GM21717 (cell line): ENCODE data around the gene SPN.
"Not testable (repeated sequence)": the region's sequence is repeated elsewhere in the genome, so short reads cannot be mapped to it uniquely, and the experiment has no call there.

ENCODE experiments used
- ATAC-seq: cut with Tn5 transposase; IDR thresholded peaks from one replicate; pipeline ENCODE4 v1.9.1; 2021; ENCODE audit warnings: mild to moderate bottlenecking, moderate library complexity; ENCODE audit not compliant: unreplicated experiment

Gene SPN

GRCh38 chr16:29699324-29700219 is 36.5 kb downstream of the SPN start:
- no peak for ATAC-seq

DNA sequence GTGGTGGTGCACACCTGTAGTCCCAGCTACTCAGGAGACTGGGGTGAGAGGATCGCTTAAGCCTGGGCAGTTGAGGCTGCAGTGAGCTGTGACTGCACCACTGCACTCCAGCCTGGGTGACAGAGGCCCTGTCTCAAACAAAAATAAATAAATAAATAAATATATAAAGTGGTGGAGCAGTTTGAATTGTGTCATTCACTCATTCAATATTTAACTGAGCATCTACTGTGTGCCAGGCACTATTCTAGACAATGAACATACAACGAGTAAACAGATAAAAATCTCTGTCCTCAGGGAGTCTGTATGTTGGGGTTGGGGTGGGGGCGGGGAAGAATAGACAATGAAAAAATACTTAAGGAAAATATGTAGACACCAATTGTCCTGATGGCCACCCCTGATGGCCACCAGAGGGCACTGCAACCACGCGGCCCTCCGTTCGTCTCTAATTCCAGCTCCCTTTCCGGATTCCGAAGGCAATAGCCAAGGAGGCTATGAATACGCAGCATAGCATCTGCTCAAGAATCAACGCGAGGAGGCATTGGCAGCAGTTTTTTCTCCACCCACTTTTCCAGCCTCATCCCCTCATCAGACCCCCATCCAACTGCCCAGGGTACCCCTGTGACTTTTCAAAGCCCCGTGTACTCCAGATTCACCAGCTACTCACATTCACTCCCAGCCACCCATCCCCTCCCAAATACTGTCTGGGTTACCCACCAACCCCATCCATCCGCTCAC is 37.4 kb downstream of the SPN start:
- ATAC-seq: no peak

GRCh38 chr16:29701214-29701555 is 38.1 kb downstream of the SPN start:
- no peak for ATAC-seq

- no peak for ATAC-seq
Measured at GRCh38 chr16:29702269-29702668, 39.2 kb downstream of the SPN start.

DNA sequence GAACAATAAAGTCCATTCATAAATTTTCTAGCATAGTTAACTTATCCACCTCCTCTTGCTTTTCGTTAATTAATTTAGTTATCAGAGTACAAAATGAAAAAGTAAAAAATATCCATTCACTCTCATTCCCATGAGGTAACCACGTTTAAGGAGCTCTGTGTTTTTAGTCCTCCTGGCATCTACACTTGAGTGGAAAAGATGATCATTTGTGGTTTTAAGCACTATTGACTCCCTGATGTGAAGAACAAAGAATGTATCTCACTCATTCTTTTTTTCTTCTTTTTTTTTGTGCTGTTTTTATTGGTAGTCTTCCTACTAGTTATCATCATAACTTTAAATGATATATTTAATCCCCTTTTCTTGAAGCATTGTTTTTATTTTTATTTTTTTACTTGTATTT is 42.0 kb downstream of the SPN start:
- no peak for ATAC-seq

GRCh38 chr16:29707160-29707559 is 44.1 kb downstream of the SPN start:
- ATAC-seq: not testable (repeated sequence)

- no peak for ATAC-seq
Measured at GRCh38 chr16:29708917-29709600, 46.0 kb downstream of the SPN start.

DNA sequence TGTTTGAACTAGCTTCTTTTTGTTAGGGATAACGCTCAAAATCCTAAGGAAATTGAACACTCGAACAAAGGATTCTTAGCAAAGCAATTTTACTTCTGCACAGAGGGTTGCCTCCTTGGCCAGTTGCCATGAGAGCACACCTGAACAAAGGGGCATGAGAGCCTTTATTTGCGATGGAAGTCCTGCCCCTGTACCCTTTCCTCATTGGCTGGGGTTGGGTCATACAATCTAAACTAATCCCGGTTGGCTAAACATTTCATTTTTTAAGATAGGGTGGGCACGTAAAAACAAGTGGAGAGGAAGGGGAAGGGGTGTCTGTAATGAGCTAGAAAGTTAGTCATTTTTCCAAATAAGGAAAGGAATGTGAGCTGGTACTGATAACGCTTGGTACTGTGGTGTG is 46.6 kb downstream of the SPN start:
- ATAC-seq: not testable (repeated sequence)

GRCh38 chr16:29710227-29711219 is 47.5 kb downstream of the SPN start:
- ATAC-seq: no peak

DNA sequence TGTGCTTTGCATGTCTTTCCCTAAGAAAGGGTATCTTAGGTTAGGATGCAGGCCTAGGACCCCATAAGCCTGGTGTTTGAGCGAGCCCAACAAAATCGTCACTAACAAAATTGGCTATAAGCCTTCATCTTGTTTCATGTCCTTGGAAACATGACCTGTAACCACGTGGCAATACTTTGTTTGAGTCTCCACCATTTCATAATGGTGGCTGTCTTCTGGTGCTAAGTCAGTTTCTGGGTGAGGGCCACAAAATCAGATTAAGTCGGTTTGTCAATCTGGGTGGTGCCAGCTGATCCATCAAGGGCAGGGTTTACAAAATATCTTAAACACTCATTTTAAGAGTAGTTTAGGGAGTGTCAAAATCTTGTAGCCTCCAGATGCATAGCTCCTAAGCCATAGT is 49.8 kb downstream of the SPN start:
- no peak for ATAC-seq

GRCh38 chr16:29714396-29714795 is 51.3 kb downstream of the SPN start:
- no peak for ATAC-seq

DNA sequence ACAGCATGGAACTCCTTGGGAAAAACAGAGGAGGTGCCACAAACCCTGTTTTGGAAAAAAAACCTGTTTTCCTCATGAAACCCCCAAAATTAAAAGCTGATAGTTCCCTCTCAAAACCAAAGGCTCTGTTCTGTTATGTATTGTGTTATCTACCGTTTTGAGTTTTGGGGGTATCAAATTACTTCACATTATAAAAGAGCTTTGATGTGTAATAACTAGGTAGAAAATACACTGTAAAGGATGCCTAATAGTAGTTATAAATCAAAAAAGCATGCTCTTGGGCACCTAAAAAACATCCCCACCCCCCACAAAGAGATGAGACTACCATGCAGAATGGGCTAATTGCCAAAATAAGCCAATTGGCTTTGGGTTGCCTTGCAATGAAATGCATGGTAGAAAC is 51.9 kb downstream of the SPN start:
- ATAC-seq: no peak

DNA sequence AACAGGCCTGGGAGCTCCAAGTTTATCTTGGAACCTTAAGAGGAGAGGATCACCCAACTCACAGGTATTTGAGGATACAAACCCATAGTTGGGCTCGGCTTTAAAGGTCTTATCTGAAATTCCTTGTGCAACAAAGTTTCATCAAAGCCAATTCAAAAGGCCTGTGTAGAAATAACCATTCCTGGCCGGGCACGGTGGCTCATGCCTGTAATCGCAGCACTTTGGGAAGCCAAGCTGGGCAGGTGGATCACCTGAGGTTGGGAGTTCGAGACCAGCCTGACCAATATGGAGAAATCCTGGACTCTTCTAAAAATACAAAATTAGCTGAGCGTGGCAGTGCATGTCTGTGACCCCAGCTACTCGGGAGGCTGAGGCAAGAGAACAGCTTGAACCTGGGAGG is 54.1 kb downstream of the SPN start:
- no peak for ATAC-seq

DNA sequence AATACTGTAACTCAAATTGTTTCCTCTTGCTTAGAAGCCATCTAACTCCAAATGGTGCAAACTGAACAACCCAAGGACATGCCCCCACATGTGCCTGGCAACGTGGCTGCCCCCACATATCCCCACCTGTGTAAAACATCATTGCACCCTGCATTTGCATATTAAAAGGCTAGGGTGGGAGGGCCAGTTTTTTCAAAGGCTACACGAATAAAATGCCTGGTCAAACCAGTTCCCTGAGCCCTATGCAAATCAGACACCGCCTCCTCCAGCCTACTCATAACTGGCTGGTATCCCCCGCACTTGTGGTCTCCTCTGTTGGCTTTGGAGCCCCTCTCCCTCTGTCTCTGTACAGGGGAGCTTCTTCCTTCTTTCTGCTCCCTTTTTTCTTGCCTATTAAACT is 56.0 kb downstream of the SPN start:
- no peak for ATAC-seq
